ENCODE data around the gene DEDD2.
A peak's percentile ranks its signal among the peaks of the same experiment; 100 is the strongest.

Gene DEDD2

DNA sequence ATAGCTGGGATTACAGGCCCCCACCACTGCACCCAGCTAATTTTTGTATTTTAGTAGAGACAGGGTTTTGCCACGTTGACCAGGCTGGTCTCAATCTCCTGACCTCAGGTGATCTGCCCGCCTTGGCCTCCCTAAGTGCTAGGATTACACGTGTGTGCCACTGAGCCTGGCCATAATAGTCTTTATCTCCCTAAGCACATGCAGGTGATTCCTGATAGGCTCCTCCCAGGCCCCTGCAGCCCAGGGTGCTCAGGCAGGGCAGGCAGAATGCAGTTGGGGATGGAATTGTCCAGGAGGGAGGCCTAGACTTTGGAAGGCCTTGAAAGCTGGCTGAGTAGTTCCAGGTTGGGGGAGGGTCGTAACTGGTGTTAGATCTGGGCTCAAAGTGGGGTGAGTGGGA lies 11.2 kb upstream of the DEDD2 start:
- no peak for DNase-seq (ENCODE audit: low read depth in 3 of 3)

DNA sequence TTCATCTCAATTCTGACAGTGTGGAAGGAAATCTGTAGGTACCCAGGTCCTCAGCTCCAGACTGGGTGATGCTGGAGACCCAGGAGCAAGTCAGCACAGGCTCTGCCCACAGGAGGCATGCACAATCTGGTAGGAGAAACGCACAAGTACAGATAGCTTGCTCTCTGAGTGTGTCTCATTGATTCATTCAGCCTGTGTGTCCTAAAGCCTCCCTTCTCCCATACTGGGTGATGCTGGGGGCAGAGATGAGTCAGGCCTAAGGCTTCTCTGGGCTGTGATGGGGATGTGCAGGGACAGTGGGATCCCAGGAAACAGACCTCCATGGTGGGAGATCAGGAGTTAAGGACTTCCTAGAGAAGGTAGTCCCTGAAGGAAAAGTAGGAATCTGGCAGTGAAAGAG lies 9.4 kb upstream of the DEDD2 start:
- no peak for DNase-seq (ENCODE audit: low read depth in 3 of 3)

DNA sequence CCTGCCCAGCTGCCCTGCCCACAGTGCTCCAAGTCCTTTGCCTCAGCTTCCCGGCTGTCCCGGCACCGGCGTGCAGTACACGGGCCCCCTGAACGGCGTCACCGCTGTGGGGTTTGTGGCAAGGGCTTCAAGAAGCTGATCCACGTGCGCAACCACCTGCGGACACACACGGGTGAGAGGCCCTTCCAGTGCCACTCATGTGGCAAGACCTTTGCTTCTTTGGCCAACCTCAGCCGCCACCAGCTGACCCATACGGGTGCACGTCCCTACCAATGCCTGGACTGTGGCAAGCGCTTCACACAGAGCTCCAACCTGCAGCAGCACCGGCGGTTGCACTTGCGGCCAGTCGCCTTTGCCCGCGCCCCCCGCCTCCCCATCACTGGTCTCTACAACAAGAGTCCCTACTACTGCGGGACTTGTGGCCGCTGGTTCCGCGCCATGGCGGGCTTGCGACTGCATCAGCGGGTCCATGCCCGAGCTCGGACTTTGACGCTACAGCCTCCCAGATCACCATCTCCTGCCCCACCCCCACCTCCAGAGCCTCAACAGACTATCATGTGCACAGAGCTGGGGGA lies 8.3 kb upstream of the DEDD2 start:
- DNase-seq (ENCODE audit: low read depth in 3 of 3), result no peak

DNA sequence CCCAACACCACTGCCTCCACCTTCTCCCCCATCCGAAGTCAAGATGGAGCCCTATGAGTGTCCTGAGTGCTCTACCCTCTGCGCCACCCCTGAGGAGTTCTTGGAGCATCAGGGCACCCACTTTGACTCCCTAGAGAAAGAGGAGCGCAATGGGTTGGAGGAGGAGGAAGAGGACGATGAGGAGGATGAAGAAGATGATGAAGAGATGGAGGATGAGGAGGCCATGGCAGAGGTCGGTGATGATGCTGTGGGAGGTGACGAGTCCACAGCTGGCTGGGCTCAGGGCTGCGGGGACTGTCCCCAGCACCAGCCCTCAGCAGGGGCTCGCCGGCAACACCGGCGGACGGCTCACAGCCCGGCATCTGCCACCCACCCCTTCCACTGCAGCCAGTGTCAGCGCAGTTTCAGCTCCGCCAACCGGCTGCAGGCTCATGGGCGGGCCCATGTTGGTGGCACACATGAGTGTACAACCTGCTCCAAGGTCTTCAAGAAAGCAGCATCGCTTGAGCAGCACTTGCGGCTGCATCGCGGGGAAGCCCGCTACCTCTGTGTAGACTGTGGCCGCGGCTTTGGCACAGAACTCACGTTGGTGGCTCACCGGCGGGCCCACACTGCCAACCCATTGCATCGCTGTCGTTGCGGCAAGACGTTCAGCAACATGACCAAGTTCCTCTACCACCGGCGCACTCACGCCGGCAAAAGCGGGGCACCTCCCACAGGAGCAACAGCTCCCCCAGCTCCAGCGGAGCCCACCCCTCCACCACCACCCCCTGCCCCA lies 7.7 kb upstream of the DEDD2 start:
- no peak for DNase-seq (ENCODE audit: low read depth in 3 of 3)

DNA sequence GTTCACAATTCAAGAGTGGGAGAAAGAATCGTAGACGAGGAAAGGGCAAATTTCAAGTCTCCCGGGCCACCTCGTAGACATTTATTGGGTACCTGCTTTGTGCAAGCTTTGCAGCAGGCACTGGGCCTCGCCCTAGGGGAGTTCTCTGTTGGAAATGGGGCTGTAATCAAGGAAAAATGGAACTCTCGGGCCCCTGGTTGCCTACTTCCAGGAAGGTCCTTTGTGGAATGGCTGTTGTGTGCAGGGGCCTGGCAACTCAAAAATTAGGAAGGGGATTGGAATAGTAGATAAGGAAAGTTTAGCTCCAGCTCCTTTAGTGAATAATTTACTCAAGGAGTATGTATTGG lies 3.2 kb upstream of the DEDD2 start:
- DNase-seq (ENCODE audit: low read depth in 3 of 3), result no peak

DNA sequence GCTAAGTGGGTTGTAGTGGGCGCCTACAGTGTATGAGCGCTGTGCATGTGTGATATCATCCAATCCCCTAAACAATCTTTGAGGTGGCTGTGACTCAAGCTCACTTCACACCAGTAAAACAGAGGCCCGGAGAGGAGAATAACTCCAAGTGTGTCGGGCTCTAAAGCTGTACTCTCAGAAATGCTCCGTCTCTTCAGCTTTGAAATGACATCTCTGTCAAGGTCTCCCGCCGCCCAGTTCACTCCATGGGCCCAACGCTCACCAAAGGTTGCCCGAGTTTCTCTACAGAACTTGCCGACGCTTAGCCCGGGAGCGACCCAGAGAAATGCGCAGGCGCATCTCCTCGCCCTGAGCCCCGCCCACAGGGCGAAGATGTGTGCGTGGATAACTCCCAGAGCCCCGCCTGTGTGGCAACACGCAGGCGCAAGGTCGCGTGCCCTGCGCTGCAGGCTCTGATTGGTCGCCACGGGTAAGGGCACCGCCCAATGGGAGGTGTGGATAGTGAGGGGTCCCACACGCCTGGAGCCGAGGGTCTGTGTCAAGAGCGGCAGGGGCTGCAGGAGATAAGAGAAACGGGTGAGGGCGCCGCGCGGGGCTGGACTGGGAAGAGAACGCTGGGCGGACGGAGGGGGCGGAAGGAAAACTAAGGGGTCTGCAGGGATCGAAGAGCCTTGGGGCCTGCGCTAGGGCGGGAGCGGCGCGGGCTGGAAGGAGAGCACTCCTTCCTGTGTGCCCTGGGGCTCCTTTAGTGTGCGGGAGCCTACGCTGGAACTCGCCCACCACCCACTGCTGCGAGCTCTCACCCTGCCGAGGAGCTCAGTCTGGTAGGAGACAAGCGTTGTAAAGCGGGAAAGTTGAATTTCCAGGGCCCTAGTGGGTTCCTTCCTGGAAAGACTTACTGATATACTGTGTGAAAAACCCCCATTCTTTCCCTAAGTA lies 2.6 kb upstream of the DEDD2 start, which contains the start of gene ZNF526:
ZNF526 (plus strand) TSS at position 501 of the 939 bp plus-strand sequence. CDS start 4,092 bp downstream, outside the sequence.
- DNase-seq (ENCODE audit: low read depth in 3 of 3), result peak; percentile 91 to 96 (median 93)

DNA sequence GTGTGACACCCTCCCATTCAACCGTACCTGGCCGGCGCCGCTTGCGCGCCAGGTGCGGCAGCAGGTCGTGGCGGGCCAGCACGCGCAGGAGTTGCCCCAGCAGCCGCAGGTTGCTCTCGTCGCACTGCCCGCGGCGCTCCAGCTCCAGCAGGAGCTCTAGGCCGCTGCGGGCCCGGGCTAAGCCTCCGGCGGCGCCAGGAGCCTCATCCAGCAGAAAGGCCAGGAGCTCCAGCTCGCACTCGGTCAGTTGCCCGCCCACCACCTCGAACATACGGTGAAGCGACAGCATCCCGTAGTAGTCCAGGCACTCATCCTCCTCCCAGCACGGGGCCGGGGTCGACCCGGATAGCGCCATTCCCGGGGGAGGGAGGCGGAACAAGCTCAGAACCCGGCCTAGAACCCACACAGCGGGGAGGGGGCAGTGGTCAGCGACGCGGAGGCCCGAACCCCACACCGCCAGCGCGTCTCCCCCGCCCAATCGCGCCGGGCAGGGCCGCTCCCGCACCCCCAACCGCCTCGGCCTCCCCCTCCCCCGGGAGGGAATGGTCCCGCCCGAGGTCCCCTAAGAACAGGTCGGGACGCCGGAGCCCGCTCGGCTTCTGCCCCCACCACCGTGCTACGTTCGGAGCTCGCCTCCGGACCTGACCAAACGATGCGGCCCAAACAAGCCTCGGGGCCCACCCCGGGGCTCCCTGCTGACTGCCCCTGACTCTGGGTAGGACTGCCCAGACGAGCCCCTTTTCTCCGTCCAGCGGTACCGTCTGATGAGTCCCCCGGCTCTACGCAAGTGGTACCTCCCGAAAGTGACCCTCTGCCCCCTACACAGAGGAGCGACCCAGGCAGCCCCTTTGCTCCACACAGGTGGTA lies 591 bp downstream of the DEDD2 start:
- no peak for DNase-seq (ENCODE audit: low read depth in 3 of 3)

DNA sequence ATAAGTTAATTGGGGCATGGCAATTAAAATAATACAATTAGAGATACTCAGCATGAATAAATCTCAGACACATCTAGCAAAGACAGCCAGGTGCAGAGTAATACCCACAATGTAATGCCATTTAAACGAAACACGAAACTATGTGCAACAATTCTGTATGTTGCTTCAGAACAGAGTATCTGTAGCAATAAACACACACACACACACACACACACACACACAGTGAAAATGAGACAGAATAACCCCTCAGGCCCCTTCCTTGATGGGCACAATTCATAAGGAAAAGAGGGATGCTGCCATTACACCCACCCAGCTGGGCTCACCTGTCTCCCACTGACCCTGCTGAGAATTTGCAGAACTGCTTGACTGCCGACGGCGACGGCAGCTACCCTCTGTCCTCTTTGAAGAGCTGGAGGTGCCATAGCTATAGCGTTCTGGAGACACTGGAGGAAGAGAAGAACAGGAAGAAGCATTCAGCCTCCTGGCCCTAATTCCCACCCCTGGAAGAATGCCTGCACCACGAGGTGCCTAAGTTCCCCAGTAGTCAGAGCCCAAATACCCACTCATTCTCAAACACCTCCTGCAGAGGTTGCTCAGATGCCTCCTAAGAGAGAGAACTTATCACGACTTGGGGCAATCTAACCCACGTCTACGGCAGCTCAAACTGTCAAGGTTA lies 2.5 kb downstream of the DEDD2 start:
- DNase-seq (ENCODE audit: low read depth in 3 of 3), result no peak

DNA sequence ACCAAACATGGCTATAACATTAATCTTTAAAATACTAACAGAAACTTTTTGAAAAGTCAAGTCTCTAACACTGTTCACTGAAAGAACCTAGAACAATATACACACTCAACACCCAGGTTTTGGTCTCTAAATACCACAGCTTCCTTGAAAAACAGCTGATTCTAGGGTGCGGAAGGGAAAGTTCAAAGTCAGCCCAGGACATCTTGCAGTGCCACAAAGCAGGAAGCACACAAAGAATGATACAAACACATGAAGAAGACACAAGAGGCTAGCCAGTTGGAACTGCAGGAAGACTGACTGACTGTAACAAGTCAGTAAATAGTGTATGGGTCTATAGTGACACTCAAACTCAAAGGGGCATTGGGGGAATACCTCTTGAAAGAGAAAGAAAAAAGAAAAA lies 4.6 kb downstream of the DEDD2 start:
- no peak for DNase-seq (ENCODE audit: low read depth in 3 of 3)

DNA sequence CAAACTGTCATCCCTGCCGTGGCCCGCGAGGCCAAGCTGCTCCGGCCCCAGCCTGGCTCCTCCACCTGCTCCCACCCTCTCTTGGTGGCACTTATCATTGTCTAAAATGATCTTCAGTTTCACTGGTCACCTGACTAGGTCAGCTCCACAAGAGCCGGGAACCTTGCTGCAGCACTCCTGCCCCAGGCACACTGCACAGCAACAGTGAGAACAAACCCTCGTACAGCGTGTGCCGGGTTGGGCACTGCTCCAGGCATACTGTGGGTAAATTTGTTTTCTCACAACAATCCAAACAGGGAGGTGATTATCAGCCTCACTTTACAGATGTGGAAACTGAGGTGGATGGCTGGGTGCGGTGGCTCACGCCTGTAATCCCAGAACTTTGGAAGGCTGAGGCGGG lies 8.9 kb downstream of the DEDD2 start:
- DNase-seq (ENCODE audit: low read depth in 3 of 3), result no peak

DNA sequence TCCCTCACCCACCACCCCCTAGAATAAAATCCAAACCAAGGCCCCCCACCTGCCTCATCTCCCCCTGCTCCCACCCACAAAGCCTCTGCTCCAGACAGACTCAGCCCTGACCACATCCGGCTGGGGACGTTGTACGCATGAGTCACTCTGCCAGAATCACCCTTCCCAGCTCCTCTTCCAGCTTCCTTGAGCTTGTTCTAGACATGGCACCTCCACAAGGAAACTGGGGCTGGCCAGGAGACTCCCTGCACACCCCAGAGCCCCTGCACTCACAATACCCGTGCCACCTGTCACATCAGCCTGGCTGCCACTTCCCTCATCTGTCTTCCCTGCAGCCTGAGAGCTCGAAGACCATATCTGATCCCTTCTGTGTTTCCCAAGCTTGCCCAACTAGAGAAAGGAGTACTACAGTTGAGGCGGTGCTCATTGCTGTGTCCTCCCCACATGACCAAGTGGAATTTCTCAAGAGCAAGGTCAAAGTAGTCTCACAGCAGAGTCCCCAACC lies 9.7 kb downstream of the DEDD2 start:
- no peak for DNase-seq (ENCODE audit: low read depth in 3 of 3)

DNA sequence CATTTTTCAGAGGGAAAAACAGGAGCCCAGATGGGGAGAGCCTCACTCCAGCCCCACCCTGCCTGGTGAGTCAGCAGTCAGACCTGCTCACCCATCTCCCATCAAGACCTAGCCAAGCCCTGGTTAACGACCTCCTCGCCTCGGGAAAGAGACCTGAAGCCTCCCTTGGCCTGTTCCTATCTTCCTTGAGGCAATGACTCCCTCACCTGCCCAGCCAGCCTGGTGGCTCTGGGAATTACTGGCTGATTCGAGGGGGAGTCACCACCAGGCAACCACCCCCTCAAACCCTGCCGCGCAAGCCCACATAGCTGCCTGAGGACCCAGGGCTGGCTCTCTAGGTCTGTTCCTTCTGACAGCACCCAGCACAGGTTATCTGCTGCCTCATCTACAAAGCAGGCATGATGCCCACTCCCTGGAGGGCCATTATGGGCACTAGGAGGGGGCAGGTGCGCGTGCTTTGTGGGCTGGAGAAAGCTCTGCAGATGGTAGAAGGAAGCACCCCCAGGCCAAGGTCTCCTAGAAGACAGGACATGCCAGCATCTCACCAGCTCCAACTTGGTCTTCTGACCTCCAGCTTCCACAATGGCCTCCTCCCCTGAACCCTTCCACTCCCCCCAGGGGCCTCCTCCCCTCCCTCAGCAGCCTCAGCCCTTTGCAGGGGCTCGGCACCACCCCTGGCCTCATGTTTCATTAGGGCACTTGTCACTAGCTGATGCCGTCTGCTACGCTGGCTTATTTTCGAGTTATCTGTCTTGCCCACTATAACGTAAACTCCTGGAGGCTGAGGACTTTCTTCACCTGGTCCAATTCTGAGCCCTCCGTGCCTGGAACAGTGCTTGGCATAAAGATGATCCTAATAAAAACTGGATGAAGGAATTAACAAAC lies 10.4 kb downstream of the DEDD2 start:
- DNase-seq (ENCODE audit: low read depth in 3 of 3), result no peak

DNA sequence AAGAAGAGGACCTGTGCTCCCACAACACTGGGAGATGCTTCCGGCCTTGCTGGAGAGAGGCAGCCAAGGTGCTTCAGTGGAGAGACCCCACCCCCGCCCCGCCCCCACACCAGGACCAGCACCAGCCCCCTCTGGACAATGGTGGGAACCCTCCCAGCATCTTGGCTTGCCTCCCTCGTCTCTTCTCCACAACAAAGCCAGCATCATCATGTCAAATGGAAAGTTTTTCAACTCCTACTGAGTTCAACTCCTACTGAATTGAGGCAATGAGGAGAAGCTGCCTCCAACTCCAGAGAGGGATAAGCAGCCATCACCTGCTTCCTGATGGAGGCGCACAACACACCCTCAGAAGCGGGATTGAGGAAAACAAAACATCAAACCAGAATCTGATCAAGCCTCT lies 12.8 kb downstream of the DEDD2 start:
- DNase-seq (ENCODE audit: low read depth in 3 of 3), result no peak

DNA sequence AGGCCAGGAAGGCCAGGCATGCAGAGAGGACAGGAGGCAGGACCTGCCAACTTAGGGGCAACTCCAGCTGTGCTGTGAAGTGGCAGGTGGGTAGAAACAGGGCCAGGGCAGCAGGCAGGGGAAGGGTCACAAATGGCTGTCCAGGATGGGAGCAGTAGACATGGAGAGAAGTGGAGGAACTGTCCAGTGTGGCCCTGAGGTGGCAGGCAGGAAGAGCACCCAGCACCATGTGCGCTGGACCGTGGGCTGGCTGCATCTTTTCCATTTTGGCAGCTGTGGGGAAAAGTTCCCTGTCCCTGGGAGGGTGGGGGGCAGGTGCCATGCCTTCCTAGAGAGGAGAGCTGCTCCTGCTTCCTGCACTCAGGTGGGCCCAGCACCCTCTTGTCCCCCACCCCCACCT lies 13.8 kb downstream of the DEDD2 start:
- no peak for DNase-seq (ENCODE audit: low read depth in 3 of 3)

DNA sequence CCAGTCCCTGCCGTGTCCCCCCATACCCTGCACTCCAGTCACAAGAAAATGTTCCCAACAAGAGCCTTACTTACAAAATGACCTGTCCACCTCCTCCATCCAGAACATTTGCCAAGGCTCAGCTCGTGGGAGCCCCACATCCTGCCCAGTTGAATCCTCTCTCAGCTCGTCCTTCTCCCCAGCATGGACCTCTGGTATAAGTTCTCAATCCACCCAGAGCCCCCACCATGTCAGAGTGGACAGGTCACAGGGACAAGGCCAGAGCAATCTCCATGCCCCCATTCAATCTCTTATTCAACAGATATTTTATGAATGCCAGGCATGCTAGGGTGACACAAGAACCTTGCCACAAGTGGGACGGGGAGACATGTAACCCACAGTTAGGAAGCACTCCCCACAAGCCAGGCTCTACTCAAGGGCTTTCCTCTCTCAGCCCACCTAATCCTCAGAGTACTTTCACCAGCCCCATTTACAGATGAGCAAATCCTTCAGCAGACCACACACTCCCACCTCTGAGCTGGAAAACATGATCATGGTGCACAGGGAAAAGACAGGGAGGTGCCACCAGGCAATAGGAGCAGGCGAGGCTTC lies 15.1 kb downstream of the DEDD2 start:
- DNase-seq (ENCODE audit: low read depth in 3 of 3), result no peak

DNA sequence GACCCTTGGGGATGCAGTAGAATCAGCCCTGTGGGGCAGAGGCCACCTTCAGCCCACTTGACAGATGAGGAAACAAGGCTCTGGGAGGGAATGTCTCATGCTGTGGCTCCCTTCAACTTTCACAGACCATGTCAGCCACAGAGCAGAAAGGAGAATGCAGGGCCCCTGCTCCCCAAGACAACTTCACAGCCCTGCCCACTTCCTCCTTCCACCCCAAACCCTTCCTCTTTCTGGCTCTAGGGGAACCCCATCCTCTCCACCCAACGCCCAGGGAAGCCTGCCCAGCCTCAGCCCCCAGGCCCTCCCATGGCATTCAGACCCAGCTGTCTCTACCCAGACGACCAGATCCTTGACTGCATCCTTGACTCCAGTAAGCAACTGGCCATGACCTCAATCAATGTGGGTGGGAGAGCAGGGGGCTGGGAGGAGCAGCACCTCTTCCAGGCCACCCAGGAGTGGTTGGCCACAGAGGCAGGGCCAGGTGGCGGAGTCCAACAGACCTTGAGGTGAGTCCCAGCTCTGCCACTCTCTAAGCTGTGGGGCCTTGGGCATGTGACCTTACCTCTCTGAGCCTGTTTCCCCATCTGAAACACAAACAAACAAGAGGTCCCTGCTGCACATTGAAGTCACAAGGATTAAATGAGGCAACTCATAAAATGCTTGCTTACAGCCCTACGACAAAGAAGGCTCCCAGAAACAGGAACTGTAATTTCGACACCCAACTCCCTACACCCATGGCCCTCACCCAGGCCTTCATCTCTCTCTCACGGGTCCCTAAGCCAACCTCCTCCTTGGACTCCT lies 15.8 kb downstream of the DEDD2 start:
- no peak for DNase-seq (ENCODE audit: low read depth in 3 of 3)

DNA sequence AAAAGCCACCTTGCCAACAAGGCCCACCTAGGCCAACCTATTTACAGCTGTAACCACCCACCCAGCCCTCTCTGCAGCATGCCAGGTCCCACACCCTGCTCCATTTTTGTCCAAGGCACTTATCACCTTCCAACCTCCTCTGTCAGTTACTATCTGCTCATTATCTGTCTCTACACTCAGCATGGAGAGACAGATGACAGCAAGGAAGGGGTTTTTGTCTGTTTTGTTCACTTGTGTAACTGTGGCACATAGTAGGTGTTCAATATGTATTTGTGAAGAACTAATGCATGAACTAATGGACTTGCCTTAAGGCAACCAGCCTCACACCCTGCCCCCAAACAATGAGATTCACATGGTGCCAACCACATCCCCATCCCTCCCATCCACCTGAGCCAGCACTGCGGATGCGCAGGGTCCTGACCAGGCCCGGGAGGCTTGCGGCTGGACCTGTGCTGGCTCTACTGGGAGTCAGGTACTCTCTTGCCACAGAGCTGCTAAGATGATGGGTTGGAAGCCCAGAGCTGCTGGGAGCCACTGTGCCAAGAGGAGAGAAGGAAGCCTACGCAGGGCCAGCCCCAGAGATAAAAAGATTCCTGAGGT lies 17.3 kb downstream of the DEDD2 start:
- no peak for DNase-seq (ENCODE audit: low read depth in 3 of 3)

DNA sequence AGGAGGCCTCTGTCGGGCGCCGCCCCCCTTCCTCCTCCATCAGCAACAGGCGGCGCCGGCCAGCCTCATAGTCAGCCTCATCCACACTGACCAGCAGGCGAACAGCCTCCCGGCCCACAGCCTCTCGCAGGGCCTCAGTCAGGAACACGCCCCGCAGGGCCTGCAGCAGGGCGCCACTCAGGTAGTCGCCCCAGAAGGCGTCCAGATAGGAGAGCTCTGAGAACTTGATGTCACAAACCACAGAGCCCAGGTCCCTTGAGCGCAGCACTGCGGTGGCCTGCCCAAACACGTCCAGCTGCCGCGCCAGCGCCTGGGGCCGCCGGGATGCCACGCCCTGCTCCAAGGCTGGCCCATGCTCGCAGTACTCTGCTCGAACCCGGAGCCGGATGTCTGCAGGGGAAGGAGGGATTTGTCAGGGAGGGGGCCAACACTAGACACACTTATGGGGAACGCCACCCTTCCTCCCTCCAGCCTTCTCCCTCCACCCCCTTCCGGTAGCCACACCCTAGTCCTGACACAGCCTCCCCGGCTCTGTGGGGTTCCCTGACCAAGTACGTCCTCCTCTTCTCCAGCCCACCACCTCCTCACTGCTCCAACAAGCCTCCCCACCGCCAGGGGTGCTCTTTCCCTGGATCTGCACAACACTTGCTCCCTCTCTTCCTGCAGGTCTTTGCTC lies 17.9 kb downstream of the DEDD2 start:
- DNase-seq (ENCODE audit: low read depth in 3 of 3), result peak in 1 of 3 donors; percentile 60

All from stimulated activated CD4-positive, alpha-beta T cell treated with anti-CD3 and anti-CD28 coated beads, TNF-alpha, amount 100 ng/mL, for 48 hours (primary cell).